Measurements from ENCODE around the gene MPZL2. TPM values are rescaled to one million over a fixed set of nuclear protein-coding genes. Genes with fewer than 3 reads are reported as not detected.

Gene MPZL2
- 129 and 135 TPM in 2 replicates for total RNA-seq

GRCh38 chr11:118263695-118264568, at the start of gene MPZL2:
MPZL2 (minus strand) TSS chr11:118264297; CDS start chr11:118264153, 144 bp downstream.

GRCh38 chr11:118304568-118305248, 40.6 kb upstream of the MPZL2 start, which contains the start of gene CD3E:
CD3E (plus strand) TSS chr11:118304730; CDS start chr11:118304953, 223 bp downstream.

DNA sequence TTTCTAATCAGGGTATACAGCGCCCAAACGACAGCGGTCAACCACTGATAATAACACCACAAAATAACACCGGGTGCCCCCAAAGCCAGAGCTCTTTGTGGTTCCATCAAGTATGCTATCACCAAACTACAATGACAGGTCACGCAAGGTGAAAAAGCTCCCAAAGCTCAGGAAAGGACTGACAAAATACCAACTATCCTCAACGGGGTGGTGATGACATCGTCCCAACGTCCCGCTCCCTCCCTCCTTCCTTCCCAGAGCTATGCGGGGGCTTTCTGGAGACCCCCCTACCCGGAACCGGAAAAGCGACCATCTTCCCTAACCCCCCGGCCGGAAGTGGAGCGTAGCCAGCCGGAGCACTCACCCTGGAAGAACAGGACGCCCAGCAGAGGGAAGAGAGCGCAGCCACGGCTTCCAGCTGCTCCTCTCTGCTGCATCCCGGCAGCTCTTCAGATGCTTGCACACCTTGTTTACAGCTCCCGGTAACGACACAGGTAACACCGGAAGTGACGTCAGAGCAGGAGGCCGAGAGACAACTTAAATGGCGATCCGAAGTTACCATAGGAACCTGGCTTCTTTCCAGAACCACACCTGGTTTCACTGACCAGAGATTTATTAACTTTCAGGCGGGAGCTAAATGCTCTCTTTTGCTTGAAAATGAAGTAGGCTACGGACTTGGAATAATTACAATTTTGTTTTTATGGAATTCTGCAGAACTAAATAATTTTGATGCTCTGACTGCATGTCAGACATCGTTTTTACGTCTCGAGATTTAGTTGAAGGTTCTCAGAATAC, 12.0 kb downstream of the MPZL2 start, which contains the start of gene MPZL3:
TSS of gene MPZL3 (minus strand) at position 508 of the 795 bp plus-strand sequence. CDS start at position 437, 71 bp downstream.

DNA sequence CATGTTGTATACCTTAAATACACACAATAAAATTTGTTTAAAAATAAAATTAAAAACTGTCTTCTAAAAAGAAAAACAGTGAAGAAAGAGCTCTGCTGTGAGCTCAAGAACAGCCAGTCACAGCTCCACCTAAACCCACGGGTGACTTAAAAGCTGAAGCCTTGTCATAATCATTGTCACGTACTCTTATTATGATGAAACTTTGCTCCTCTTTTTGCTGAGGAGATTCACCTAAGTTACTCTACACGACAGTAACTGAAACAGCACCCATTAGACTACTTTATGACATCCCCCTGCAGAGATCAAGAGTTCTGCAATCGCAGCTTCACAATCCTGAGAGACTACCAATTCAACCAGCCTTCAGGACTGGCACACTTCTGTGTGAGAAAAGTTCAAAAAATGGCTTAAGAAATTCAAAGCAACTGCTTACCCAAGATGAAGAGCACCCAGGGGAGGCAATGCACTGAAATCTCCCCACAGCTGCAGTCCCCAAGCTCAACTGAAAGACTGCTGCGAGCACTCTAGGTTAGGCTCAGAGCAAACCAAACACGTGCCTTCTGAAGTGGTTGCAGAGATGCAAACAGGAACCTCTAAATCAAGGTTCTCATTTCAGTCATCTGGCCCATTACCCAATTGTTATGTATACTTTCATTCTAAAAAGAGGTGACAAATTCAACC, 39.4 kb downstream of the MPZL2 start, which contains the start of gene JAML:
TSS of gene JAML (minus strand) at position 501 of the 678 bp plus-strand sequence. CDS start 10,145 bp downstream, outside the sequence.

Other genes with a start within 250 kb of the MPZL2 start
- not detected in 2 replicates for gene TMPRSS4, start 187.2 kb downstream of the MPZL2 start, total RNA-seq
- not detected in 2 replicates for gene SMIM35, start 177.3 kb downstream of the MPZL2 start, total RNA-seq
- not detected in 2 replicates for gene SCN4B, start 111.5 kb downstream of the MPZL2 start, total RNA-seq
- gene SCN2B, start 87.7 kb downstream of the MPZL2 start, total RNA-seq, result not detected in 2 replicates
- gene JAML, start 39.3 kb downstream of the MPZL2 start, total RNA-seq, result not detected in 2 replicates
- gene MPZL3, start 11.9 kb downstream of the MPZL2 start, total RNA-seq, result 7.3 and 8.4 TPM in 2 replicates
- gene CD3E, start 40.4 kb upstream of the MPZL2 start, total RNA-seq, result not detected in 2 replicates
- not detected in 2 replicates for gene CD3D, start 78.4 kb upstream of the MPZL2 start, total RNA-seq
- gene CD3G, start 80.0 kb upstream of the MPZL2 start, total RNA-seq, result not detected in 2 replicates
- 38.5 and 40.2 TPM in 2 replicates for gene UBE4A, start 95.3 kb upstream of the MPZL2 start, total RNA-seq
- 56.3 and 64.4 TPM in 2 replicates for gene ATP5MG, start 137.3 kb upstream of the MPZL2 start, total RNA-seq
- 18.0 and 22.1 TPM in 2 replicates for gene KMT2A, start 172.2 kb upstream of the MPZL2 start, total RNA-seq